SK-N-SH (cell line): ENCODE data around the gene NELFB. TPM values are rescaled to one million over a fixed set of nuclear protein-coding genes. Genes with fewer than 3 reads are reported as not detected.
"Not testable (repeated sequence)": the region's sequence is repeated elsewhere in the genome, so short reads cannot be mapped to it uniquely, and the experiment has no call there.

Source experiments
- CTCF ChIA-PET: fragments of 300-600, 350-600 bp; formaldehyde crosslinking; extraction: SDS; loops from one replicate; lab custom pipeline; 2021; lab: Yijun Ruan, JAX
- POLR2A ChIA-PET: fragments of 350-600 bp; sonication (Branson Sonifier 250); formaldehyde crosslinking; extraction: SDS; loops from one replicate; lab custom pipeline; 2020; ENCODE audit warnings: antibody characterized with exemption, inconsistent platforms; lab: Yijun Ruan, JAX
- DNase-seq: peaks from one replicate; pipeline ENCODE4 v3.0.0; 2012
- H2AFZ ChIP-seq: fragments of 200-600 bp; sonication (generic); 2 replicates; pipeline ENCODE4 v1.8.1; 2016; ENCODE audit warnings: antibody characterized with exemption, mild to moderate bottlenecking, low read depth
- H3F3A ChIP-seq: fragments of 200-600 bp; sonication (generic); replicated peaks from 2 replicates; pipeline ENCODE3; 2016; ENCODE audit warnings: antibody characterized with exemption, mild to moderate bottlenecking; ENCODE audit not compliant: insufficient read depth
- H3K27ac ChIP-seq, 2 experiments: fragments of 200-500 bp in 1 of 2; fragments of 200-600 bp in 1 of 2; sonication (Bioruptor generic) in 1 of 2; sonication (generic), shearing (Covaris generic) in 1 of 2; 2 replicates each; pipeline versions ENCODE4 v1.5.1 to v1.6.1; 2014 to 2016; ENCODE audit warnings: low read depth in 2 of 2, inconsistent platforms in 1 of 2, low read length in 1 of 2, mild to moderate bottlenecking in 1 of 2, mixed read lengths in 1 of 2
- H3K27me3 ChIP-seq: fragments of 200-600 bp; sonication (generic), shearing (Covaris generic); 2 replicates; pipeline ENCODE4 v1.6.1; 2016; ENCODE audit warnings: mixed run types; ENCODE audit not compliant: insufficient read depth
- H3K36me3 ChIP-seq, 2 experiments: fragments of 200-500 bp in 1 of 2; fragments of 200-600 bp in 1 of 2; sonication (Bioruptor generic) in 1 of 2; sonication (generic) in 1 of 2; replicated peaks in 1 of 2; 2 replicates each; pipeline versions ENCODE3 to v1.5.1; 2014 to 2016; ENCODE audit warnings: low read length in 1 of 2, mild to moderate bottlenecking in 1 of 2; ENCODE audit not compliant: insufficient read depth in 2 of 2, control insufficient read depth in 1 of 2
- H3K4me1 ChIP-seq, 2 experiments: fragments of 200-500 bp in 1 of 2; fragments of 200-600 bp in 1 of 2; sonication (Bioruptor generic) in 1 of 2; sonication (generic), shearing (Covaris generic) in 1 of 2; 2 replicates each; pipeline versions ENCODE4 v1.5.1 to v1.6.1; 2014 to 2016; ENCODE audit warnings: low read depth in 1 of 2, low read length in 1 of 2, mixed run types in 1 of 2; ENCODE audit not compliant: insufficient read depth in 2 of 2, control insufficient read depth in 1 of 2
- H3K4me2 ChIP-seq: fragments of 200-600 bp; sonication (generic), shearing (Covaris generic); 2 replicates; pipeline ENCODE4 v1.6.1; 2017; ENCODE audit warnings: mixed run types
- H3K4me3 ChIP-seq, 2 experiments: fragments of 200-500 bp in 1 of 2; fragments of 200-600 bp in 1 of 2; sonication (Bioruptor generic) in 1 of 2; sonication (generic), shearing (Covaris generic) in 1 of 2; 2 replicates each; pipeline versions ENCODE4 v1.5.1 to v1.8.1; 2014 to 2016; ENCODE audit warnings: low read depth in 2 of 2, inconsistent platforms in 1 of 2, low read length in 1 of 2, mild to moderate bottlenecking in 1 of 2, mixed read lengths in 1 of 2, moderate library complexity in 1 of 2
- H3K79me2 ChIP-seq: fragments of 200-600 bp; sonication (generic); 2 replicates; pipeline ENCODE4 v1.8.1; 2017; ENCODE audit warnings: mild to moderate bottlenecking; ENCODE audit not compliant: insufficient read depth
- H3K9ac ChIP-seq: fragments of 200-600 bp; sonication (generic); 2 replicates; pipeline ENCODE4 v1.6.1; 2017; ENCODE audit warnings: mixed run types
- H3K9me2 ChIP-seq: fragments of 200-600 bp; sonication (generic); 2 replicates; pipeline ENCODE4 v1.6.1; 2017; ENCODE audit warnings: mixed run types
- H3K9me3 ChIP-seq: fragments of 200-600 bp; sonication (generic); 2 replicates; pipeline ENCODE4 v1.6.1; 2017; ENCODE audit warnings: mixed run types, mild to moderate bottlenecking, moderate library complexity
- H4K20me1 ChIP-seq: fragments of 200-600 bp; sonication (generic); 2 replicates; pipeline ENCODE4 v1.6.1; 2017; ENCODE audit warnings: mild to moderate bottlenecking, mixed run types; ENCODE audit not compliant: insufficient read depth
- CTCF ChIP-seq: fragments of 200-600 bp; sonication (generic); IDR thresholded peaks from 2 replicates; pipeline ENCODE4 v1.6.1; 2017; ENCODE audit warnings: antibody characterized with exemption, mild to moderate bottlenecking, moderate library complexity
- FOXJ3 ChIP-seq: sonication (generic); formaldehyde crosslinking; IDR thresholded peaks from 2 replicates; pipeline ENCODE4 v1.5.1; 2020; ENCODE audit warnings: mild to moderate bottlenecking, missing genetic modification reagents
- MEF2A ChIP-seq: IDR thresholded peaks from 2 replicates; pipeline ENCODE4 v1.4.0; 2012; ENCODE audit warnings: low read depth, borderline replicate concordance
- NFIC ChIP-seq: IDR thresholded peaks from 2 replicates; pipeline ENCODE4 v1.4.0; 2012; ENCODE audit warnings: borderline replicate concordance
- RAD21 ChIP-seq: IDR thresholded peaks from 2 replicates; pipeline ENCODE4 v1.6.1; 2012; ENCODE audit warnings: mild to moderate bottlenecking, low read length
- RFX5 ChIP-seq: IDR thresholded peaks from 2 replicates; pipeline ENCODE4 v1.6.1; 2012; ENCODE audit warnings: mild to moderate bottlenecking, improper control_type of control experiment, low read length
- SMC3 ChIP-seq: IDR thresholded peaks from 2 replicates; pipeline ENCODE4 v1.6.1; 2012; ENCODE audit warnings: low read depth, low read length, improper control_type of control experiment
- ZBTB33 ChIP-seq: IDR thresholded peaks from 2 replicates; pipeline ENCODE4 v1.4.0; 2012; ENCODE audit warnings: low read depth, borderline replicate concordance
- WGBS: methylation state at CpG from one replicate; pipeline ENCODE4 v1.1.6; 2017; ENCODE audit warnings: low lambda C conversion rate; 5-methylcytosine and 5-hydroxymethylcytosine counted together
- polyA plus RNA-seq, 3 experiments: library from polyadenylated mRNA; depleted of rRNA; stranded (reverse); fragments of >200 nt; gene quantifications; 2 replicates each; pipeline ENCODE4 v1.2.3, GENCODE V29; 2012

The NELFB gene
- polyA plus RNA-seq, 1 of the 3 experiments (the other 2 are of a cell fraction): 62.7 TPM

DNA sequence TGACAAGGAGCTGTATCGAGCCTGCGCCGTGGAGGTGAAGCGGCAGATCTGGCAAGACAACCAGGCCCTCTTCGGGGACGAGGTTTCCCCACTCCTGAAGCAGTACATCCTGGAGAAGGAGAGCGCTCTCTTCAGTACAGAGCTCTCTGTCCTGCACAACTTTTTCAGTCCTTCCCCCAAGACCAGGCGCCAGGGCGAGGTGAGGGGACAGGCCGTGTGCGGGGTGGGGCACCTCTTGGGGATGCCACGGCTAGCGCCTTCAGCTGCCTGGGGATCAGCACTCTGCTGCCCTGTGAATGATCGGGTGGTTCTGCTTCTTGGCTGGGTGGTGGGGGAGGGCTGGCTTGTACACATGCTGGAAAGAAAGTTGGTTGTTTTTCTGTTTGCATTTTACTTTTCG, 1.7 kb downstream of the NELFB start:
- Histone ChIP-seq H3K79me2 (peaks cover 47% of the 10 kb centered on the region), H3K9me3 (no peaks in the 10 kb centered on the region), H2AFZ (no peak overlapping the region), H4K20me1 (peaks cover 12% of the 10 kb centered on the region; the same call in 1 of the 2 replicates), H3F3A (no peaks in the 10 kb centered on the region), H3K27ac (no peak overlapping the region; a peak in 1 of 4 replicates), H3K4me2 (peak overlapping the region; percentile 95), H3K4me3 (no peak overlapping the region; a peak in 1 of 4 replicates), H3K9ac (no peak overlapping the region), H3K27me3 (no peaks in the 10 kb centered on the region), H3K4me1 (peaks cover 0 to 21% of the 10 kb centered on the region in 2 experiments; a peak in 1 of 4 replicates), H3K9me2 (no peaks in the 10 kb centered on the region), H3K36me3 (peaks cover 10 to 15% of the 10 kb centered on the region in 2 experiments)
- CTCF ChIA-PET: interaction anchor here (1.7 to 4.6 kb wide), 2 partner anchors 19 to 30 kb away, joined by 4 to 33 read pairs; no protein-coding TSS in a partner anchor
- 88% methylated on average over 9 of the region's 15 CpGs for WGBS
- no peak for DNase-seq
- no peak for TF ChIP-seq NFIC
- no peak for TF ChIP-seq FOXJ3
- no peak for TF ChIP-seq RFX5
- TF ChIP-seq MEF2A: no peak
- POLR2A ChIA-PET: interaction anchor here (1.3 to 6.6 kb wide), 2 partner anchors 16 to 20 kb away, joined by 3 to 83 read pairs; partner anchors contain the start of gene TUBB4B

GRCh38 chr9:137262173-137262908, 7.2 kb downstream of the NELFB start:
- peaks cover 26% of the 10 kb centered on the region for H3K79me2 ChIP-seq
- H3K4me1 ChIP-seq, H4K20me1 ChIP-seq, H3K4me2 ChIP-seq, H3K4me3 ChIP-seq, H3K9ac ChIP-seq, H2AFZ ChIP-seq, H3F3A ChIP-seq, DNase-seq, H3K27ac ChIP-seq, H3K9me2 ChIP-seq, H3K9me3 ChIP-seq, H3K27me3 ChIP-seq: not testable (repeated sequence)
- WGBS: 51% methylated on average over 6 of the region's 15 CpGs
- POLR2A ChIA-PET: interaction anchor here (0.8 to 1.6 kb wide), 2 partner anchors 11 to 22 kb away, joined by 3 to 8 read pairs; partner anchors contain the start of gene TUBB4B
- CTCF ChIA-PET: interaction anchor here (3.1 kb wide), 2 partner anchors 11 to 25 kb away, joined by 18 to 26 read pairs; no protein-coding TSS in a partner anchor
- TF ChIP-seq RAD21: peak; percentile 20; the same call in 1 of the 2 replicates
- peak; percentile 64; the same call in 1 of the 2 replicates for TF ChIP-seq RFX5
- TF ChIP-seq ZBTB33: 0 out of 2 replicates have a peak, but pooled peaks have one; percentile 31
- TF ChIP-seq CTCF: peak; percentile 49
- TF ChIP-seq SMC3: 0 out of 2 replicates have a peak, but pooled peaks have one; percentile 4
- H3K36me3 ChIP-seq: peaks cover 15 to 29% of the 10 kb centered on the region in 2 experiments
